Skeletal muscle tissue (tissue), 4 donors: ENCODE data around the gene NAV3. TPM values are rescaled to one million over a fixed set of nuclear protein-coding genes. Genes with fewer than 3 reads are reported as not detected.
"Not testable (repeated sequence)": the region's sequence is repeated elsewhere in the genome, so short reads cannot be mapped to it uniquely, and the experiment has no call there.

ENCODE experiments used
- H3K27ac ChIP-seq: one replicate; pipeline ENCODE4 v1.7.0; 2013; ENCODE audit warnings: mild to moderate bottlenecking, low read depth, low read length, inconsistent platforms
- H3K27me3 ChIP-seq, 3 donors: one replicate each; pipeline ENCODE4 v1.7.0; 2013; ENCODE audit warnings: low read length in 3 of 3; ENCODE audit not compliant: control insufficient read depth in 3 of 3, insufficient read depth in 3 of 3
- H3K36me3 ChIP-seq, 3 donors: one replicate each; pipeline ENCODE4 v1.7.0; 2013; ENCODE audit warnings: low read length in 3 of 3; ENCODE audit not compliant: control insufficient read depth in 3 of 3, insufficient read depth in 3 of 3
- H3K4me1 ChIP-seq, 3 donors: one replicate each; pipeline ENCODE4 v1.7.0; 2013; ENCODE audit warnings: low read length in 3 of 3, mild to moderate bottlenecking in 3 of 3; ENCODE audit not compliant: control insufficient read depth in 3 of 3, insufficient read depth in 3 of 3
- H3K4me3 ChIP-seq, 3 donors: one replicate each; pipeline ENCODE4 v1.7.0; 2013; ENCODE audit warnings: low read length in 3 of 3
- H3K9ac ChIP-seq, 3 donors: one replicate each; pipeline ENCODE4 v1.7.0; 2013; ENCODE audit warnings: low read length in 3 of 3, mild to moderate bottlenecking in 3 of 3, moderate library complexity in 2 of 3, low read depth in 1 of 3
- H3K9me3 ChIP-seq, 3 donors: one replicate each; pipeline ENCODE4 v1.7.0; 2013; ENCODE audit warnings: low read length in 3 of 3; ENCODE audit not compliant: control insufficient read depth in 3 of 3
- total RNA-seq: library from RNA; depleted of rRNA; stranded (reverse); fragments of >200 nt; gene quantifications from one replicate; pipeline ENCODE4 v1.2.3, GENCODE V29; 2014
- donor health status: Osteomylitis.

The NAV3 gene
- total RNA-seq, 1 donor from 2014 or later, result 32.9 TPM

DNA sequence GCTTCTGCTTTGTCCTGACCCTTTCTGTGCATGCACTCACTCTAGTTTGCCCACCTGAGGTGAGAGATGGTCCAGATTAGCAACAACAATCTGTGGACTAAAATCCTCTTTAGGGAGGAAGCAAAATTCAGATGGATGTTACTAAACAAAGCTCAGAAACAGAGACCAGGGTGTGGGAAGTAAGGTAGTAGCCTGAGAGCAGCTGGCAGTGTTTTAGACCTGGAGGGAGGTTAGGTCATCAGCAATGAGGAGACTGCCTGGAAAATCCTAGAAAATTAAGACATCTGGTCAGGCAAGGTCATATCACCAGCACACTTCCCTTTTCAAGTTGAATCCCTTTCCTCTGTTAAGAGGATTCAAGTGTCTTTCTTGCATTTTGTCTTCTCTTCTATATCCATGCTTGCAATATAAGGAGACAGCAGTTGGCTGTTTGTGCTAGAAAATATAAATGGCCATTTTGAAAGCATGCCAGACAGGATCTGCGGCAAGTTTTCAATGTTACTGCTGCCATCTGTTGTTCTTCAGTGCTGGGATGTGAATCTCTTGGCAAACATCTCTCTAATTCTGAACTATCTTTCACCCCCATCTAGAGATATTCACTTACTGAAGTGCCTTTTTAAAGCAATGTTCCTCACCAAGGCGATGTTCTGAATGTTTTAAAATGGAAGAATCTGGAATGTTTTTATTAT lies 266.4 kb downstream of the NAV3 start:
- H3K27ac ChIP-seq, result no peak overlapping the region
- H3K9me3 ChIP-seq, result no peaks in the 10 kb centered on the region
- H3K4me3 ChIP-seq, result no peak overlapping the region
- no peaks in the 10 kb centered on the region for H3K4me1 ChIP-seq
- no peaks in the 10 kb centered on the region for H3K27me3 ChIP-seq
- no peaks in the 10 kb centered on the region for H3K36me3 ChIP-seq
- no peak overlapping the region for H3K9ac ChIP-seq

GRCh38 chr12:78099806-78100205 lies 269.1 kb downstream of the NAV3 start:
- H3K9ac ChIP-seq, result no peak overlapping the region
- no peaks in the 10 kb centered on the region for H3K4me1 ChIP-seq
- H3K27ac ChIP-seq, result no peak overlapping the region
- H3K4me3 ChIP-seq, result no peak overlapping the region
- no peaks in the 10 kb centered on the region for H3K9me3 ChIP-seq
- H3K27me3 ChIP-seq, result no peaks in the 10 kb centered on the region
- H3K36me3 ChIP-seq, result no peaks in the 10 kb centered on the region

DNA sequence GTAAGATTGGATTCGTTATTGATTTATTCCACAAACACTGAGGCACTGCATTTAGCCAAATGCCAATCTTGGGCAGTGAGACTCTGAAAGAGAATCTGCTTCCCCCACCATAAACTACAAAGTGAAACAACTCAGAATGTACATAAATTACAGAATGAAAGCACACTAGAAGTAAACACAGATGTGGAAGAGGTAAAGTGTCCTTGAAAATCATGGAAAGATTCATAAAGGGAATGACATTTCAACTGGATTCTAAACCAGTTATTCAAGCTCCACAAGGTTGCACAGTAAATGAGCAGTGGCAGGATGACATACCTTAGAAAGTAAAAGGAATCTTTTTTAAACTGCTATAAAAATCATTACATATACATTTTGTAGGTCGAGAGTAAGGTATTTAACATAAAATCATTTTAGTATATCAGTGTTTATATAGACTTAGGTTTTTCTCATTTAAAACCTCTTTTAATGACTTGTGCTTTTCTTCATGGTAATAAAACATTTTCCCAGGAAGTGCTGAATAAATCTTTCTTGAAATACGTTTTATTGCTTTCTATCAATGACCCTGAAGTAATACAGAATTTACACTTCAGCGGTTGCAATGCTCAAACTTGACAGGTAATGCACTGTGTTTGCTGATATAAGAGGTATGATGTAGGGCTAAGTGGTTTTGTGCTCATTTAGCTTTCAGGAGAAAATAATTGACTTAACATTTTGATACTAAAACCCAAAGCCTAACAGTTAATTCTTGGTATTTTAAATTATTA lies 270.6 kb downstream of the NAV3 start:
- no peak overlapping the region for H3K9ac ChIP-seq
- H3K4me1 ChIP-seq, result no peaks in the 10 kb centered on the region
- no peak overlapping the region for H3K27ac ChIP-seq
- no peak overlapping the region for H3K4me3 ChIP-seq
- H3K36me3 ChIP-seq, result no peaks in the 10 kb centered on the region
- no peaks in the 10 kb centered on the region for H3K9me3 ChIP-seq
- no peaks in the 10 kb centered on the region for H3K27me3 ChIP-seq

GRCh38 chr12:78101946-78102635 lies 271.4 kb downstream of the NAV3 start:
- Histone ChIP-seq H3K27me3 (no peaks in the 10 kb centered on the region), H3K27ac (no peak overlapping the region), H3K9me3 (no peaks in the 10 kb centered on the region), H3K4me3 (no peak overlapping the region), H3K4me1 (no peaks in the 10 kb centered on the region), H3K36me3 (no peaks in the 10 kb centered on the region), H3K9ac (no peak overlapping the region)

DNA sequence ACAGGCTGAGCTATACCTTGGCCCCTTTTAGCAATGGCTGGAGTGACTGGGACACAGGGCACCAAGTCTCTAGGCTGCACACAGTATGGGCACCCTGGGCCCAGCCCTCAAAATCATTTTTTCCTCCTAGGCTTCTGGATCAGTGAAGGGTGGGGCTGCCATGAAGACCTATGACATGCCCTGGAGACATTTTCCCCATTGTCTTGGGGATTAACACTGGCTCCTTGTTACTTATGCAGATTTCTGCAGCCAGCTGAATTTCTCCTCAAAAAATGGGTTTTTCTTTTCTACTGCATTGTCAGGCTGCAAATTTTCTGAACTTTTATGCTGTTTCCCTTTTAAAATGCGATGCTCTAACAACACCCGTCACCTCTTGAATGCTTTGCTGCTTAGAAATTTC lies 272.1 kb downstream of the NAV3 start:
- H3K36me3 ChIP-seq, result not testable (repeated sequence)

DNA sequence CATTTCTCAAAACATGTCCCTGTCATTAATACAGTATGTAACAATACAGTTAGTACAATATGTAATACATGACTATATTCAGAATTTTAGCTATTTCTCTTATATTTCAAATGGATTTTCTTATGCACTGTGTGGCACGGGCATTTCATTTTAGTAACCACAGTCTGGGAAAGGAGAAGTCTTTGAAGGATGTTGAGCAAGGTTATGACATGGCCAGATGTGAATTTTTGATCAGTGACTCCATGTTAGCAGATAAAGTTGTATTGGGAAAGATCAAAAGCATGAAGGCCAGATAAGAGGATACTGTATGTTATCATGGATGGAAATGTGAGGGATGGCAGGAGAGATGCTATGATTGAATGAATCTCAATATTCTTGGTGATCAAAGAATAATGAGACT lies 285.2 kb downstream of the NAV3 start:
- H3K4me3 ChIP-seq, result no peak overlapping the region
- H3K4me1 ChIP-seq, result no peaks in the 10 kb centered on the region
- H3K36me3 ChIP-seq, result no peaks in the 10 kb centered on the region
- H3K9me3 ChIP-seq, result peaks cover 0 to 2% (median 0%) of the 10 kb centered on the region in 3 donors
- H3K27me3 ChIP-seq, result no peaks in the 10 kb centered on the region
- H3K27ac ChIP-seq, result no peak overlapping the region
- no peak overlapping the region for H3K9ac ChIP-seq

More for the DNA sequence above, 272.1 kb downstream of the NAV3 start:
- not testable (repeated sequence) for H3K27ac ChIP-seq, H3K27me3 ChIP-seq, H3K4me3 ChIP-seq, H3K9me3 ChIP-seq, H3K9ac ChIP-seq, H3K4me1 ChIP-seq

DNA sequence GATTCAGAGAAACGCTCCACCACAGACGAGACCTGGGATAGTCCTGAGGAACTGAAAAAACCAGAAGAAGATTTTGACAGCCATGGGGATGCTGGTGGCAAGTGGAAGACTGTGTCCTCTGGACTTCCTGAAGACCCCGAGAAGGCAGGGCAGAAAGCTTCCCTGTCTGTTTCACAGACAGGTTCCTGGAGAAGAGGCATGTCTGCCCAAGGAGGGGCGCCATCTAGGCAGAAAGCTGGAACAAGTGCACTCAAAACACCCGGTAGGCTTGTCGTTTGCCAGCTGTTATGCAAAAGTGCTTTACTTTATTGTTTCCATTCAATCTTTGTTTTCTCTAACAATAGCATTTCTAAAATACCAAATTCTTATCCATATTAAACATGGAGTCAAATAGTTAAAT lies 287.3 kb downstream of the NAV3 start:
- H3K27me3 ChIP-seq, result no peaks in the 10 kb centered on the region
- no peak overlapping the region for H3K4me3 ChIP-seq
- H3K9ac ChIP-seq, result no peak overlapping the region
- no peaks in the 10 kb centered on the region for H3K9me3 ChIP-seq
- no peaks in the 10 kb centered on the region for H3K4me1 ChIP-seq
- H3K27ac ChIP-seq, result no peak overlapping the region
- no peaks in the 10 kb centered on the region for H3K36me3 ChIP-seq

GRCh38 chr12:78118486-78118885 lies 287.8 kb downstream of the NAV3 start:
- H3K36me3 ChIP-seq, result no peaks in the 10 kb centered on the region
- no peaks in the 10 kb centered on the region for H3K9me3 ChIP-seq
- H3K27me3 ChIP-seq, result no peaks in the 10 kb centered on the region

DNA sequence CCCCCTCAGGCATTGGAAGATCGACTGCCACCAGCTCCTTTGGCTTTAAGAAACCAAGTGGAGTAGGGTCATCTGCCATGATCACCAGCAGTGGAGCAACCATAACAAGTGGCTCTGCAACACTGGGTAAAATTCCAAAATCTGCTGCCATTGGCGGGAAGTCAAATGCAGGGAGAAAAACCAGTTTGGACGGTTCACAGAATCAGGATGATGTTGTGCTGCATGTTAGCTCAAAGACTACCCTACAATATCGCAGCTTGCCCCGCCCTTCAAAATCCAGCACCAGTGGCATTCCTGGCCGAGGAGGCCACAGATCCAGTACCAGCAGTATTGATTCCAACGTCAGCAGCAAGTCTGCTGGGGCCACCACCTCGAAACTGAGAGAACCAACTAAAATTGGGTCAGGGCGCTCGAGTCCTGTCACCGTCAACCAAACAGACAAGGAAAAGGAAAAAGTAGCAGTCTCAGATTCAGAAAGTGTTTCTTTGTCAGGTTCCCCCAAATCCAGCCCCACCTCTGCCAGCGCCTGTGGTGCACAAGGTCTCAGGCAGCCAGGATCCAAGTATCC lies 288.7 kb downstream of the NAV3 start:
- Histone ChIP-seq H3K36me3 (no peaks in the 10 kb centered on the region), H3K9ac (no peak overlapping the region), H3K27me3 (no peaks in the 10 kb centered on the region), H3K9me3 (no peaks in the 10 kb centered on the region), H3K4me3 (no peak overlapping the region), H3K4me1 (no peaks in the 10 kb centered on the region), H3K27ac (no peak overlapping the region)

More at GRCh38 chr12:78118486-78118885, 287.8 kb downstream of the NAV3 start:
- Histone ChIP-seq H3K4me3 (no peak overlapping the region), H3K27ac (no peak overlapping the region), H3K4me1 (no peaks in the 10 kb centered on the region), H3K9ac (no peak overlapping the region)

- H3K36me3 ChIP-seq, result no peaks in the 10 kb centered on the region
- H3K4me3 ChIP-seq, result no peak overlapping the region
- no peaks in the 10 kb centered on the region for H3K27me3 ChIP-seq
- no peak overlapping the region for H3K9ac ChIP-seq
- H3K4me1 ChIP-seq, result no peaks in the 10 kb centered on the region
- H3K27ac ChIP-seq, result no peak overlapping the region
- H3K9me3 ChIP-seq, result no peaks in the 10 kb centered on the region
These were observed 289.6 kb downstream of the NAV3 start for GRCh38 chr12:78120306-78120705.
